AG04450 (cell line): ENCODE data around the gene SMTNL2. TPM values are rescaled to one million over a fixed set of nuclear protein-coding genes. Genes with fewer than 3 reads are reported as not detected.

Experiments
- CTCF ChIA-PET: fragments of 300-600, 350-600 bp; formaldehyde crosslinking; extraction: SDS; loops from one replicate; lab custom pipeline; 2022; ENCODE audit warnings: antibody characterized with exemption, inconsistent platforms; lab: Charles Lee
- POLR2A ChIA-PET: fragments of 350-600 bp; formaldehyde crosslinking; extraction: SDS; loops from one replicate; lab custom pipeline; 2021; ENCODE audit warnings: antibody characterized with exemption, inconsistent platforms; lab: Yijun Ruan, JAX
- DNase-seq: peaks from one replicate; pipeline ENCODE4 v3.0.0-alpha.2; 2011; ENCODE audit warnings: low read depth, low spot score
- H3K27ac ChIP-seq: one replicate; pipeline ENCODE4 v1.5.1; 2012; ENCODE audit warnings: low read depth, low read length, control low read depth
- H3K27me3 ChIP-seq: one replicate; pipeline ENCODE4 v1.6.0; 2012; ENCODE audit warnings: low read length; ENCODE audit not compliant: control insufficient read depth, insufficient read depth
- H3K4me3 ChIP-seq: 2 replicates; pipeline ENCODE4 v1.5.1; 2011; ENCODE audit warnings: mild to moderate bottlenecking, low read depth, low read length, control low read depth
- H3K9me3 ChIP-seq: 2 replicates; pipeline ENCODE4 v1.5.1; 2012; ENCODE audit warnings: low read length; ENCODE audit not compliant: control insufficient read depth, insufficient read depth
- polyA plus RNA-seq: library from polyadenylated mRNA; depleted of rRNA; stranded (reverse); fragments of >200 nt; gene quantifications from 2 replicates; pipeline ENCODE4 v1.2.3, GENCODE V29; 2011
- TF ChIP-seq, protein P1 (sequence below): IDR thresholded peaks from 2 replicates; pipeline ENCODE4 v1.5.1; 2011; ENCODE audit warnings: low read depth, low read length, control low read depth, inconsistent platforms

Gene SMTNL2
- polyA plus RNA-seq, 1 experiment, result 0.04 TPM

DNA sequence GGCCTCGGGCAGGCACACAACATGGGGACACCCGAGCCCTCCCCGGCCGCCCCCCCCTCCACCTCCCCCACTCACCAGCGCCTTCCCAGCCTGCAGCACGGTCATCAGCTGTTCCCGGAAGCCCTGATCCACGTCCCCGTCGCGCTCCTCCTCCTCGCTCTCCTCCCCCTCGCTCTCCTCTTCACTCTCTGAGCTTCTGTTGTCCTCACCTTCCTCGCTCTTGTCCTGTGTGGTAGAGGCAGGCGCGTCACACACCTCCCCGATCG, 39.4 kb upstream of the SMTNL2 start:
- H3K27me3 ChIP-seq, result no peaks in the 10 kb centered on the region
- no peaks in the 10 kb centered on the region for H3K9me3 ChIP-seq
- TF ChIP-seq, protein P1, sequence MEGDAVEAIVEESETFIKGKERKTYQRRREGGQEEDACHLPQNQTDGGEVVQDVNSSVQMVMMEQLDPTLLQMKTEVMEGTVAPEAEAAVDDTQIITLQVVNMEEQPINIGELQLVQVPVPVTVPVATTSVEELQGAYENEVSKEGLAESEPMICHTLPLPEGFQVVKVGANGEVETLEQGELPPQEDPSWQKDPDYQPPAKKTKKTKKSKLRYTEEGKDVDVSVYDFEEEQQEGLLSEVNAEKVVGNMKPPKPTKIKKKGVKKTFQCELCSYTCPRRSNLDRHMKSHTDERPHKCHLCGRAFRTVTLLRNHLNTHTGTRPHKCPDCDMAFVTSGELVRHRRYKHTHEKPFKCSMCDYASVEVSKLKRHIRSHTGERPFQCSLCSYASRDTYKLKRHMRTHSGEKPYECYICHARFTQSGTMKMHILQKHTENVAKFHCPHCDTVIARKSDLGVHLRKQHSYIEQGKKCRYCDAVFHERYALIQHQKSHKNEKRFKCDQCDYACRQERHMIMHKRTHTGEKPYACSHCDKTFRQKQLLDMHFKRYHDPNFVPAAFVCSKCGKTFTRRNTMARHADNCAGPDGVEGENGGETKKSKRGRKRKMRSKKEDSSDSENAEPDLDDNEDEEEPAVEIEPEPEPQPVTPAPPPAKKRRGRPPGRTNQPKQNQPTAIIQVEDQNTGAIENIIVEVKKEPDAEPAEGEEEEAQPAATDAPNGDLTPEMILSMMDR, result no peak
- no peak overlapping the region for H3K4me3 ChIP-seq
- ChIA-PET CTCF (no interaction called here), POLR2A (no interaction called here)
- no peak for DNase-seq
- H3K27ac ChIP-seq, result no peak overlapping the region

DNA sequence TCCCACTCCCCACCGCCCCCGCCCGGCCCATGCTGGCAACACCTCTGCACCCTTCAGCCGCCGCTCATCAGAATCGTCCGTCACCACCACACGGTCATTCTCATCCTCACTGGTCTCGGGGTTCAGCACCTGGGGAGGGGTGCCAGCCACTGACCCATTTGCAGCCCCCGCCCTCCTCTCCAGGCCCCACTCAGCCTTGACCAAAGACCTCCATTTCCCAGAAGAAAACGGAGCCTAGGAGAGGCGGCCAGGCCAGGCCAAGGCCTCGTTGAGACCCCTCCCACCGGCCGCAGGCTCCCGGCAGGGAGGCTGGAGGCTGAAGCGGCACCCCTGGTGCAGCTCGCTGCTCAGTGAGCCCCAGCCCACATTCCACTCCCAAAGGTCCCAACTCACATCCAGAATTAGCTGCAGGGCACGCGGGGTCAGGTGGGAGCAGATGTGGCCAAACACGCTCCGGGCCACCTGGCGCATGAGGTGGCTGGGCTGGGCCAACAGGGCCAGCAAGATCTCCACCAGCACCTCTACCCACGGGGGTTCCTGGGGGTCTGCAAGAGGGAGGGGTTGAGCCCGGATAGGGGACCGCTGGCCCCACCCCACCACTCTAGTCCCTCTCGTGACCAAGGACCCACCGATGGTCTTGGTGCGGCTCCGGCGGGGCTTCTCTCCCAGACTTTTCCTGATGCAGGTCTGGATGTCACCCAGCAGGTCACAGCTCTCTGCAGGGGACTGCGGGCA, 38.9 kb upstream of the SMTNL2 start:
- no peak for DNase-seq
- no peaks in the 10 kb centered on the region for H3K9me3 ChIP-seq
- ChIA-PET POLR2A (no interaction called here), CTCF (no interaction called here)
- TF ChIP-seq, protein P1, result no peak
- no peaks in the 10 kb centered on the region for H3K27me3 ChIP-seq
- no peak overlapping the region for H3K27ac ChIP-seq
- H3K4me3 ChIP-seq, result no peak overlapping the region

DNA sequence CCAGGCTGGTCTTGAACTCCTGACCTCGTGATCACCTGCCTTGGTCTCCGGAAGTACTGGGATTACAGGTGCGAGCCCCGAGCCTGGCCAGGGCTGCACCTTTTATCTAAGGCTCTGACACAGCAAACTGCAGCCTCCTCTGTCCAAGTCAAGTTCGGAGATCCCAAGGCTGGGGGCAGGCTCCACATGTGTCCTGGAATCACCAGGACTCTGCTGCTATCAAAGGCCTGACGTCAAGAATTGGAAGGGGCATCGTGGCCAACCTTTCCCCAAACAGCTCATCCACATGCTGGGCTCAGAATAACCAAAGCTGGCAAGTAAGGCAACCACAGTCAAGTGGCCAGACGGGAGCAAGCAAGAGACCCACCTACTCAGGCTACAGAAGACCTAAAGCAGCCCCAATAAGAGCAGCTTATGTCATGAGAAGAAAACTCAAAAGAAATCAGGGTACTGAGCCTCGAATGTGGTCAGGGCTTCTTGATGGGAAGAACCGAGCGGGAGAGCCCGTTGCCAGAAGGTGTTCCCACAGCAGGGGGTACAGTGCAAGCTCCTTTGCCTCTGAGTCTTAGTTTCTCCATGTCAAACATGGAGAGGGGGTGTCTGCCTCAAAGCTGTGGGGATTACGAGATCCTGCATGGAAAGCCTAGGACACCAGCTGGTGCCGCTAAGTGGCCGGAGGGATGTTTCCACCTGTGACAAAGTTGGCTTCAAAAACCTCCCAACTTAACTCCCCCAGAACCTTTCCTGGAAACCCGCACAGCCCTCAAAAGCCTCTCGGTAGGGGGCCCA, 37.0 kb upstream of the SMTNL2 start:
- Histone ChIP-seq H3K27ac (no peak overlapping the region), H3K9me3 (no peaks in the 10 kb centered on the region), H3K4me3 (no peak overlapping the region), H3K27me3 (no peaks in the 10 kb centered on the region)
- no peak for DNase-seq
- TF ChIP-seq, protein P1, result no peak
- ChIA-PET POLR2A (no interaction called here), CTCF (no interaction called here)

DNA sequence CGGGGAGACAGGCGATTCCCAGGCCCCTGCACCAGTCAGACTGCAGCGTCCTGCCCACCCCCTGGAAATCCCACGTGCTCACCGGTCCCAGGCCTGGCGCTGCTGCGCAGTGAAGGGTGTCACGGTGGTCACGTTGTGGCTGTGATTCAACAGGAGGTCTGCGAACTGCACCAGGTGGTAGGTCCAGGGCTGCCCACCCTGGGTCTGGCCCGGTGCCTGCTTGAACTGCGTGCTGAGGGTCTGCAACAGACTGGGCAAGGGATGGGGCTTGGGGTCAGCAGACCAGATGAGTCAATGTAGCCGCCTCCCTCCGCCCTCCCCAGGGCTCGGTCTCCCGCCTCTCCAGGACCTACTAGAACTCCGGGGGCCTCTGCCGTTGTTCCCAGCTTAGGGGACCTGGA, 36.3 kb upstream of the SMTNL2 start:
- TF ChIP-seq, protein P1, result no peak
- ChIA-PET CTCF (no interaction called here), POLR2A (no interaction called here)
- DNase-seq, result no peak
- Histone ChIP-seq H3K4me3 (no peak overlapping the region), H3K27me3 (no peaks in the 10 kb centered on the region), H3K9me3 (no peaks in the 10 kb centered on the region), H3K27ac (no peak overlapping the region)
